ENCODE results near the gene OSGIN1.

OSGIN1 gene

GRCh38 chr16:83966153-83966696 is 13.2 kb downstream of the OSGIN1 start:
- DNase-seq (ENCODE audit: low spot score): no peak
- in situ Hi-C loops (cut with MboI; ENCODE audit: low pct_unique_long_range_greater_than_20kb, low sequenced_read_pairs, unreplicated experiment): loop anchor here (25.0 kb wide), 1 partner anchor 96 kb away; no protein-coding TSS in a partner anchor
- no peak for TF ChIP-seq CTCF (IDR thresholded peaks at IDR 0.05; ENCODE audit: extremely low read depth, insufficient read depth, missing control alignments)

GRCh38 chr16:83967091-83967490 is 14.1 kb downstream of the OSGIN1 start:
- in situ Hi-C loops (cut with MboI; ENCODE audit: low pct_unique_long_range_greater_than_20kb, low sequenced_read_pairs, unreplicated experiment): loop anchor here (25.0 kb wide), 1 partner anchor 95 kb away; no protein-coding TSS in a partner anchor
- TF ChIP-seq CTCF (IDR thresholded peaks at IDR 0.05; ENCODE audit: extremely low read depth, insufficient read depth, missing control alignments): no peak
- no peak for DNase-seq (ENCODE audit: low spot score)

- in situ Hi-C loops (cut with MboI; ENCODE audit: low pct_unique_long_range_greater_than_20kb, low sequenced_read_pairs, unreplicated experiment): loop anchor here (25.0 kb wide), 1 partner anchor 94 kb away; no protein-coding TSS in a partner anchor
- peak; percentile 89 for DNase-seq (ENCODE audit: low spot score)
Measured at GRCh38 chr16:83967838-83968305, 14.8 kb downstream of the OSGIN1 start, which contains the start of gene NECAB2. NECAB2 (plus strand) TSS chr16:83968244; CDS start chr16:83968649, 405 bp downstream.

GRCh38 chr16:83968306-83968851 is 15.3 kb downstream of the OSGIN1 start:
- no peak for DNase-seq (ENCODE audit: low spot score)
- no peak for TF ChIP-seq CTCF (IDR thresholded peaks at IDR 0.05; ENCODE audit: extremely low read depth, insufficient read depth, missing control alignments)
- in situ Hi-C loops (cut with MboI; ENCODE audit: low pct_unique_long_range_greater_than_20kb, low sequenced_read_pairs, unreplicated experiment): loop anchor here (25.0 kb wide), 1 partner anchor 94 kb away; no protein-coding TSS in a partner anchor

More at GRCh38 chr16:83967838-83968305, 14.8 kb downstream of the OSGIN1 start, which contains the start of gene NECAB2:
- peak; percentile 67 for TF ChIP-seq CTCF (IDR thresholded peaks at IDR 0.05; ENCODE audit: extremely low read depth, insufficient read depth, missing control alignments)

GRCh38 chr16:83968891-83969649 is 16.0 kb downstream of the OSGIN1 start:
- TF ChIP-seq CTCF (IDR thresholded peaks at IDR 0.05; ENCODE audit: extremely low read depth, insufficient read depth, missing control alignments): no peak
- no peak for DNase-seq (ENCODE audit: low spot score)
- in situ Hi-C loops (cut with MboI; ENCODE audit: low pct_unique_long_range_greater_than_20kb, low sequenced_read_pairs, unreplicated experiment): loop anchor here (25.0 kb wide), 1 partner anchor 93 kb away; no protein-coding TSS in a partner anchor

GRCh38 chr16:83969771-83970429 is 16.9 kb downstream of the OSGIN1 start:
- TF ChIP-seq CTCF (IDR thresholded peaks at IDR 0.05; ENCODE audit: extremely low read depth, insufficient read depth, missing control alignments): no peak
- no peak for DNase-seq (ENCODE audit: low spot score)
- in situ Hi-C loops (cut with MboI; ENCODE audit: low pct_unique_long_range_greater_than_20kb, low sequenced_read_pairs, unreplicated experiment): loop anchor here (25.0 kb wide), 1 partner anchor 92 kb away; no protein-coding TSS in a partner anchor

Measured in GM13977 (cell line).